Left lung (tissue), 10 donors: Measurements from ENCODE around the gene ITM2B. TPM values are rescaled to one million over a fixed set of nuclear protein-coding genes. Genes with fewer than 3 reads are reported as not detected.
A peak's percentile ranks its signal among the peaks of the same experiment; 100 is the strongest.

ENCODE experiments used
- ATAC-seq: fragments of 200-7000 bp; cut with Tn5 transposase; one replicate; pipeline ENCODE4 v1.9.1; 2020; ENCODE audit warnings: moderate library complexity
- DNase-seq, 4 donors: peaks; one replicate each; pipeline ENCODE4 v3.0.0-alpha.2; 2013 to 2020
- H3K27ac ChIP-seq, 2 donors: fragments of 200-600 bp; sonication (generic) in 1 of 2; one replicate each; pipeline versions ENCODE4 v1.5.0 to v1.8.0; 2020 to 2021
- H3K27me3 ChIP-seq, 2 donors: fragments of 200-600 bp; sonication (generic) in 1 of 2; one replicate each; pipeline versions ENCODE4 v1.5.0 to v1.8.0; 2020 to 2021
- H3K36me3 ChIP-seq, 2 donors: fragments of 200-600 bp; sonication (generic) in 1 of 2; one replicate each; pipeline versions ENCODE4 v1.5.0 to v1.8.0; 2020 to 2021
- H3K4me1 ChIP-seq, 2 donors: fragments of 200-600 bp; one replicate each; pipeline ENCODE4 v1.8.0; 2021
- H3K4me3 ChIP-seq, 2 donors: fragments of 200-600 bp; sonication (generic) in 1 of 2; one replicate each; pipeline versions ENCODE4 v1.5.0 to v1.8.0; 2020 to 2021; ENCODE audit warnings: mild to moderate bottlenecking in 1 of 2
- H3K9me3 ChIP-seq, 2 donors: fragments of 200-600 bp; sonication (generic) in 1 of 2; one replicate each; pipeline versions ENCODE4 v1.5.0 to v1.8.0; 2020 to 2021
- CTCF ChIP-seq, 2 donors: fragments of 200-600 bp; sonication (generic) in 1 of 2; IDR thresholded peaks; one replicate each; pipeline versions ENCODE4 v1.5.0 to v1.8.0; 2021; ENCODE audit warnings: antibody characterized with exemption in 2 of 2
- intact Hi-C, 2 donors: fragments of 100-400 bp; cut with DNase I; formaldehyde crosslinking; loops; one replicate each; pipeline versions ENCODE4 v1.11.2 to v1.14.2; 2022
- polyA plus RNA-seq, 6 donors: library from polyadenylated mRNA; unstranded; fragments of 120-200 nt; gene quantifications; one replicate each; pipeline ENCODE4 v1.2.1, GENCODE V29; 2013; ENCODE audit not compliant: insufficient read length in 6 of 6
- total RNA-seq, 2 donors: library from RNA; stranded (reverse); fragmentation: NEBNext Ultra II Directional; extraction: Animal tissue kit (Norgen Biotek cat#: 25700); gene quantifications; one replicate each; pipeline ENCODE4 v1.2.1, GENCODE V29; 2021
- donor health status: DM: no; HTN: yes; CAD: no.
- donor health status: DM: no; HTN: no; CAD: no.

ITM2B gene
- total and polyA plus RNA-seq, 8 donors, result 530 to 683 (median 621) TPM

- Histone ChIP-seq H3K36me3 (no peaks in the 10 kb centered on the region), H3K27ac (peak overlapping the region; percentile 89 to 90), H3K4me3 (peak overlapping the region; percentile 2 to 27), H3K4me1 (peaks cover 5 to 32% of the 10 kb centered on the region in 2 donors), H3K9me3 (no peaks in the 10 kb centered on the region), H3K27me3 (no peaks in the 10 kb centered on the region)
- intact Hi-C loops, result no loop called here
- TF ChIP-seq CTCF (IDR thresholded peaks at IDR 0.05), result no peak
- ATAC-seq, result peak; percentile 89
- DNase-seq, result peak in 3 of 4 donors; percentile 56 to 81 (median 75)
Observed at GRCh38 chr13:48222358-48223301, 10.4 kb upstream of the ITM2B start.

- TF ChIP-seq CTCF (IDR thresholded peaks at IDR 0.05), result no peak
- Histone ChIP-seq H3K27ac (no peak overlapping the region), H3K4me3 (no peak overlapping the region), H3K9me3 (no peaks in the 10 kb centered on the region), H3K4me1 (peaks cover 5 to 32% of the 10 kb centered on the region in 2 donors), H3K36me3 (no peaks in the 10 kb centered on the region), H3K27me3 (no peaks in the 10 kb centered on the region)
- intact Hi-C loops, result no loop called here
- DNase-seq, result no peak
- no peak for ATAC-seq
Observed at GRCh38 chr13:48224701-48225100, 8.3 kb upstream of the ITM2B start.

GRCh38 chr13:48230541-48230940, 2.5 kb upstream of the ITM2B start:
- no peaks in the 10 kb centered on the region for H3K9me3 ChIP-seq
- H3K27me3 ChIP-seq, result no peaks in the 10 kb centered on the region
- DNase-seq (no peak), ATAC-seq (no peak)
- H3K4me1 ChIP-seq, result peaks cover 0 to 19% of the 10 kb centered on the region in 2 donors
- H3K36me3 ChIP-seq, result no peaks in the 10 kb centered on the region
- no peak for TF ChIP-seq CTCF (IDR thresholded peaks at IDR 0.05)
- H3K27ac ChIP-seq, result no peak overlapping the region
- intact Hi-C loops, result no loop called here
- H3K4me3 ChIP-seq, result no peak overlapping the region

- Histone ChIP-seq H3K27me3 (no peaks in the 10 kb centered on the region), H3K9me3 (no peaks in the 10 kb centered on the region), H3K4me3 (no peak overlapping the region), H3K4me1 (peaks cover under 1 to 24% of the 10 kb centered on the region in 2 donors), H3K27ac (no peak overlapping the region), H3K36me3 (no peaks in the 10 kb centered on the region)
- ATAC-seq, result no peak
- TF ChIP-seq CTCF (IDR thresholded peaks at IDR 0.05), result no peak
- intact Hi-C loops, result no loop called here
- DNase-seq, result no peak
Observed at GRCh38 chr13:48231080-48231479, 1.9 kb upstream of the ITM2B start.

- TF ChIP-seq CTCF (IDR thresholded peaks at IDR 0.05), result no peak
- ATAC-seq, result no peak
- no peaks in the 10 kb centered on the region for H3K27me3 ChIP-seq
- intact Hi-C loops, result no loop called here
- peak overlapping the region in 1 of 2 donors; percentile 99 for H3K27ac ChIP-seq
- no peaks in the 10 kb centered on the region for H3K9me3 ChIP-seq
- no peak overlapping the region for H3K4me3 ChIP-seq
- no peaks in the 10 kb centered on the region for H3K36me3 ChIP-seq
- no peak for DNase-seq
- H3K4me1 ChIP-seq, result peaks cover 8 to 33% of the 10 kb centered on the region in 2 donors
Observed at GRCh38 chr13:48231933-48232332, 1.1 kb upstream of the ITM2B start.
